OCI-LY3 (cell line): ENCODE measurements around the gene HERC5.

Experiments used
- H2AFZ ChIP-seq: fragments of 200-600, 300-600 bp; shearing (Covaris generic); 2 replicates; pipeline ENCODE4 v1.6.0; 2014; ENCODE audit warnings: antibody characterized with exemption, low read depth, low read length
- H3K27ac ChIP-seq: fragments of 200-600, 300-600 bp; sonication (generic); 2 replicates; pipeline ENCODE4 v1.5.1; 2014; ENCODE audit warnings: mild to moderate bottlenecking, low read length, moderate library complexity, mixed read lengths
- H3K27me3 ChIP-seq: fragments of 200-600, 300-600 bp; sonication (generic); 2 replicates; pipeline ENCODE4 v1.6.1; 2014; ENCODE audit warnings: low read depth, low read length, mixed read lengths
- H3K36me3 ChIP-seq: fragments of 200-600, 300-600 bp; sonication (generic); replicated peaks from 2 replicates; pipeline ENCODE3; 2014; ENCODE audit warnings: low read depth, low read length, mixed read lengths
- H3K4me1 ChIP-seq: fragments of 300-600, 200-600 bp; sonication (generic); 2 replicates; pipeline ENCODE4 v1.6.1; 2014; ENCODE audit warnings: low read length, mixed read lengths
- H3K4me2 ChIP-seq: fragments of 200-600, 300-600 bp; sonication (generic); 2 replicates; pipeline ENCODE4 v1.6.1; 2014; ENCODE audit warnings: low read length, mixed read lengths
- H3K4me3 ChIP-seq: fragments of 300-600, 200-600 bp; sonication (generic); 2 replicates; pipeline ENCODE4 v1.5.1; 2014; ENCODE audit warnings: antibody characterized with exemption, mild to moderate bottlenecking, low read length, moderate library complexity
- H3K79me2 ChIP-seq: fragments of 300-600, 200-600 bp; shearing (Covaris generic); 2 replicates; pipeline ENCODE4 v1.6.1; 2014; ENCODE audit warnings: mild to moderate bottlenecking, low read length, mixed read lengths
- H3K9ac ChIP-seq: fragments of 300-600, 200-600 bp; shearing (Covaris generic); 2 replicates; pipeline ENCODE4 v1.6.0; 2014; ENCODE audit warnings: mild to moderate bottlenecking, low read length, moderate library complexity
- H3K9me3 ChIP-seq: fragments of 200-600, 300-600 bp; shearing (Covaris generic); 2 replicates; pipeline ENCODE4 v1.6.1; 2014; ENCODE audit warnings: low read length, mixed read lengths; ENCODE audit not compliant: insufficient read depth
- H4K20me1 ChIP-seq: fragments of 200-600, 300-600 bp; sonication (generic); 2 replicates; pipeline ENCODE4 v1.6.1; 2016; ENCODE audit warnings: low read length, mixed read lengths; ENCODE audit not compliant: insufficient read depth
- EZH2phosphoT487 ChIP-seq: fragments of 200-600 bp; shearing (Covaris generic); IDR thresholded peaks from 2 replicates; pipeline ENCODE4 v1.6.1; 2018; ENCODE audit warnings: antibody characterized with exemption, mixed run types, low read depth
- TF ChIP-seq, protein P1 (sequence below): fragments of 200-600, 300-600 bp; sonication (generic); IDR thresholded peaks from 2 replicates; pipeline ENCODE4 v1.5.1; 2014; ENCODE audit warnings: antibody characterized with exemption, low read length, low read depth

Gene HERC5

DNA sequence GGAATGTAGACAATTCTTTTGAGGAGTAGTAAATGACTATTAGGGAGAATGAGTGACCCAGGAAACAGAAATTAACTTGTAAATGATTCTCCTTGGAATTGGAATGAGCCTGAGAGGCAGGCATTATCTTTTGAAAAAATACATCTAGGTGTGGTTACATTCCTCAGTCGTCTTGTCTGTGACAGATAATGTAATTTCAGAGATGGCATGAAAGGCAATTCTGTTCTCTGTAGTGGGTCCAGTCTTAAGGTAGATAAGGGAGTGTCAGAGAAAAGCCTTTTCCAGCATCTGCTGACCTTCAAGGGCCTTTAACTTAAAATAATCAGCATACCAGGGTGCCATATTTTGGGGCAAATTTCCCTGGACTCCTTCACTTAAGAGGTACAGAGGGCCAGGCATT lies 43.1 kb upstream of the HERC5 start:
- no peaks in the 10 kb centered on the region for H3K36me3 ChIP-seq
- H3K27ac ChIP-seq: no peak overlapping the region
- peaks cover 7% of the 10 kb centered on the region for H3K4me1 ChIP-seq
- H3K9me3 ChIP-seq: no peaks in the 10 kb centered on the region
- H3K4me3 ChIP-seq: no peak overlapping the region
- no peak overlapping the region for H3K9ac ChIP-seq
- H3K27me3 ChIP-seq: no peaks in the 10 kb centered on the region
- H4K20me1 ChIP-seq: no peaks in the 10 kb centered on the region
- no peak overlapping the region for H3K4me2 ChIP-seq
- no peak overlapping the region for H2AFZ ChIP-seq
- TF ChIP-seq, protein P1, sequence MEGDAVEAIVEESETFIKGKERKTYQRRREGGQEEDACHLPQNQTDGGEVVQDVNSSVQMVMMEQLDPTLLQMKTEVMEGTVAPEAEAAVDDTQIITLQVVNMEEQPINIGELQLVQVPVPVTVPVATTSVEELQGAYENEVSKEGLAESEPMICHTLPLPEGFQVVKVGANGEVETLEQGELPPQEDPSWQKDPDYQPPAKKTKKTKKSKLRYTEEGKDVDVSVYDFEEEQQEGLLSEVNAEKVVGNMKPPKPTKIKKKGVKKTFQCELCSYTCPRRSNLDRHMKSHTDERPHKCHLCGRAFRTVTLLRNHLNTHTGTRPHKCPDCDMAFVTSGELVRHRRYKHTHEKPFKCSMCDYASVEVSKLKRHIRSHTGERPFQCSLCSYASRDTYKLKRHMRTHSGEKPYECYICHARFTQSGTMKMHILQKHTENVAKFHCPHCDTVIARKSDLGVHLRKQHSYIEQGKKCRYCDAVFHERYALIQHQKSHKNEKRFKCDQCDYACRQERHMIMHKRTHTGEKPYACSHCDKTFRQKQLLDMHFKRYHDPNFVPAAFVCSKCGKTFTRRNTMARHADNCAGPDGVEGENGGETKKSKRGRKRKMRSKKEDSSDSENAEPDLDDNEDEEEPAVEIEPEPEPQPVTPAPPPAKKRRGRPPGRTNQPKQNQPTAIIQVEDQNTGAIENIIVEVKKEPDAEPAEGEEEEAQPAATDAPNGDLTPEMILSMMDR: no peak
- no peak for TF ChIP-seq EZH2phosphoT487
- no peaks in the 10 kb centered on the region for H3K79me2 ChIP-seq

DNA sequence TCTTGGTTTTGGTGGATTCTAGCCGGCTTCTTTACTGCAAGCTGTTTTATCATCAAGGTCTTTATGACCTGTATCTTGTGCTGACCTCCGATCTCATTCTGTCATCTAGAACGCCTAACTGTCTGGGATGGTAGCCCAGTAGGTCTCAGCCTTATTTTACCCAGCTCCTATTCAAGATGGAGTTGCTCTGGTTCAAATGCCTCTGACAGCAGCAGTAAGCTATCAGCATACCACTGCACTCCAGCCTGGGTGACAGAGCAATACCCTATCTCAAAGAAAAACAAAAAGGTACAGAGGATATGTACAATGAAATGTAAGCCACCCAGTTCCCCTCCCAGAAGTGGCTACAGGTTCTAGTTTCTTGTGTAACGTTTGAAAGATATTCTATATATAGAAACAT lies 42.2 kb upstream of the HERC5 start:
- Histone ChIP-seq H2AFZ (no peak overlapping the region), H3K27ac (no peak overlapping the region), H3K36me3 (no peaks in the 10 kb centered on the region), H3K9ac (no peak overlapping the region), H3K4me1 (peaks cover 7% of the 10 kb centered on the region), H3K4me3 (no peak overlapping the region), H3K79me2 (no peaks in the 10 kb centered on the region), H4K20me1 (no peaks in the 10 kb centered on the region), H3K4me2 (no peak overlapping the region), H3K9me3 (no peaks in the 10 kb centered on the region), H3K27me3 (no peaks in the 10 kb centered on the region)
- no peak for TF ChIP-seq EZH2phosphoT487
- TF ChIP-seq, protein P1: no peak

DNA sequence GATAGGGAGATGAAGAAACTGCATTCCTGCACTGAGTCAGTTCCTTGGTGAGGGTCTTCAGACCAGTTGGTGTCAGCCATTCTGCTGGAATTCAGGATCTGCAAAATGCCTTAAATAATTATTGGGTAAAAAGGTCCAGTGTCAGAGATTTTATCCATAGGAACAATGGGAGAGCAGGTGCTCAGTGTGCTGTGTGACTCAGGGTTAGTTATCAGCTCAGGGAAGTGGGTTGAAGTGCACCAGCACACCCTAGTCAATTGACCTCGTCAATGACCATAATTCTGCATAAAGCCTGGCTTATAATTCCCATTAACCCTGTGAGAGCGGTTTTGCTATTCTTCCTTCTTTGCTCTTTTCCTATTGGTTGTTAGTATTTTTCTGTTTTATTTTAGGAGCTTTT lies 40.9 kb upstream of the HERC5 start:
- H3K27ac ChIP-seq: no peak overlapping the region

DNA sequence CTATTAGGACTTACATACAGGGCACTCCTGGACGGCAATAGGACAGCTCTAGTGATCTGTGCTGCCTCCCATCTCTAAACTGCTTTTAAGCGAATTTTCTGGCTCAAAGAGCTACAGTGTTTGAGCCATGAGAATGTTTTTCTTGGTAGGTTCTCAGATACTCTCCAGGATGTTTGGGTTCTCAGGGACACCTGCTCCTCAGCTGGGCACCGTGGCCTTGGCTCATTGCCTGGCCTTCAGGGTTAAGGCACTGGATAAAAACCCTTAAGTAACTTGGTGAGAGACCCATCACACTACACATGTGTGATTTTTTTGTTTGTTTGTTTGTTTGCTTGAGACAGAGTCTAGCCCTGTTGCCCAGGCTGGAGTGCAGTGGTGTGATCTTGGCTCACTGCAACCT lies 38.5 kb upstream of the HERC5 start:
- Histone ChIP-seq H3K27me3 (no peaks in the 10 kb centered on the region), H3K4me1 (no peaks in the 10 kb centered on the region), H4K20me1 (no peaks in the 10 kb centered on the region), H3K4me3 (no peak overlapping the region), H3K9ac (no peak overlapping the region), H3K4me2 (no peak overlapping the region), H3K79me2 (no peaks in the 10 kb centered on the region), H2AFZ (no peak overlapping the region), H3K36me3 (no peaks in the 10 kb centered on the region), H3K9me3 (no peaks in the 10 kb centered on the region), H3K27ac (no peak overlapping the region)
- TF ChIP-seq, protein P1: no peak
- no peak for TF ChIP-seq EZH2phosphoT487

More for the DNA sequence above, 40.9 kb upstream of the HERC5 start:
- no peaks in the 10 kb centered on the region for H3K79me2 ChIP-seq
- no peaks in the 10 kb centered on the region for H3K36me3 ChIP-seq
- no peak overlapping the region for H3K9ac ChIP-seq
- H3K9me3 ChIP-seq: no peaks in the 10 kb centered on the region
- H3K4me2 ChIP-seq: no peak overlapping the region
- H2AFZ ChIP-seq: no peak overlapping the region
- no peaks in the 10 kb centered on the region for H3K27me3 ChIP-seq
- peaks cover 7% of the 10 kb centered on the region for H3K4me1 ChIP-seq
- TF ChIP-seq, protein P1: no peak
- no peak for TF ChIP-seq EZH2phosphoT487
- no peak overlapping the region for H3K4me3 ChIP-seq
- no peaks in the 10 kb centered on the region for H4K20me1 ChIP-seq
